GM12872 (cell line): Measurements from ENCODE around the gene RAB33A.

Experiments
- TF ChIP-seq, protein P1 (sequence below): IDR thresholded peaks from 3 replicates; pipeline ENCODE4 v1.5.1; 2011; ENCODE audit warnings: low read depth, mild to moderate bottlenecking, low read length, moderate library complexity; ENCODE audit not compliant: insufficient read depth

The RAB33A gene

DNA sequence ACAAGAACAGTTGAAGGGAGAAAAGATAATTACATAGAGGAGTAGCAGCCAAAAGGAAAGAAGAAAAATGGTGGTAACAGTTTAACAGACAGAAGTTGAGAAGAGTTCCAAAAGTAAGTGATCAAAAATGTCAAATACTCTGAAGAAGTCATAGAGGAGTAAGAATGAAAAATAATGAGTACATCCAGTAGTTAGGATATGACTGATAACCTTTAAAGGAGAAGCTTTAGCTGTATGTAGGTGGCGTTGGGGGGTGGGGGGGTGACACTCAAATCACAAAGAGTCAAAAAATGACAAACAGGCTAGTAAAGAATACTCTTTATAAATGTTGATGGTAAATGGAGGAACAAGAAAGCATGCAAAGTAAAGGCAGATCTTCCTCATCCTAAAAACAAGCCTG, 40.6 kb downstream of the RAB33A start:
- TF ChIP-seq, protein P1, sequence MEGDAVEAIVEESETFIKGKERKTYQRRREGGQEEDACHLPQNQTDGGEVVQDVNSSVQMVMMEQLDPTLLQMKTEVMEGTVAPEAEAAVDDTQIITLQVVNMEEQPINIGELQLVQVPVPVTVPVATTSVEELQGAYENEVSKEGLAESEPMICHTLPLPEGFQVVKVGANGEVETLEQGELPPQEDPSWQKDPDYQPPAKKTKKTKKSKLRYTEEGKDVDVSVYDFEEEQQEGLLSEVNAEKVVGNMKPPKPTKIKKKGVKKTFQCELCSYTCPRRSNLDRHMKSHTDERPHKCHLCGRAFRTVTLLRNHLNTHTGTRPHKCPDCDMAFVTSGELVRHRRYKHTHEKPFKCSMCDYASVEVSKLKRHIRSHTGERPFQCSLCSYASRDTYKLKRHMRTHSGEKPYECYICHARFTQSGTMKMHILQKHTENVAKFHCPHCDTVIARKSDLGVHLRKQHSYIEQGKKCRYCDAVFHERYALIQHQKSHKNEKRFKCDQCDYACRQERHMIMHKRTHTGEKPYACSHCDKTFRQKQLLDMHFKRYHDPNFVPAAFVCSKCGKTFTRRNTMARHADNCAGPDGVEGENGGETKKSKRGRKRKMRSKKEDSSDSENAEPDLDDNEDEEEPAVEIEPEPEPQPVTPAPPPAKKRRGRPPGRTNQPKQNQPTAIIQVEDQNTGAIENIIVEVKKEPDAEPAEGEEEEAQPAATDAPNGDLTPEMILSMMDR: no peak

DNA sequence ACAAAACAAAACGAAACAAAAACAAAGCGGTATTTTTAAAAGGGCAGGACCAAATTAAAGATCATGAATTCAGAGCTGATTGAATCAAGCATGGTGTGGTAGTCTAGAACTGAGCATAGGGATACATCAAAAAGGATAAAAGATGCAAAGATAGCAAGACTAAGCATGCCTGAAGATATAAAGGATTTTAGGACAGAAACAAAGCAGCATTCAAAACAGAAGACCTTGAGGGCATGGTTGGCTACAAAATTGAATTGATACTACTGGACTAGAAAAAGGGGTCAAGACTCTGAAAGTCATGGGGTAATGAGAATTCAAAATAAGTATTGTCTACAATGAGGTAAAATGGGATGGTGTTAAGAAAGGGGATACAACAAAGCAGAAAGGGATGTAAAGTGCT, 41.6 kb downstream of the RAB33A start:
- TF ChIP-seq, protein P1: no peak

DNA sequence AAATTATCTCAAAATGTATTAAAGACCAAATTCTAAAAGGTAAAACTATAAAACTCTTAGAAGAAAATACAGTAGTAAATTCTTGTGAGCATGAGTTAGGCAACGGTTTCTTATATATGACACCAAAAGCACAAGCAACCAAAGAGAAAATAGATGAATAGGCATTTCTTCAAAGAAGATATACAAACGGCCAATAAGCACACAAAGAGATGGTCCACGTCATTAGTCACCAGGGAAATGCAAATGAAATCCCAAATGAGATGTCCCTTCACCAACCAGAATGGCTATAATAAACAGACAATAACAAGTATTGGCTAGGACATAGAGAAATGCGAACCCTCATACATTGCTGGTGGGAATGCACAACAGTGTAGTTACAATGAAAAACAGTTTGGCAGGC, 44.6 kb downstream of the RAB33A start:
- TF ChIP-seq, protein P1: no peak

DNA sequence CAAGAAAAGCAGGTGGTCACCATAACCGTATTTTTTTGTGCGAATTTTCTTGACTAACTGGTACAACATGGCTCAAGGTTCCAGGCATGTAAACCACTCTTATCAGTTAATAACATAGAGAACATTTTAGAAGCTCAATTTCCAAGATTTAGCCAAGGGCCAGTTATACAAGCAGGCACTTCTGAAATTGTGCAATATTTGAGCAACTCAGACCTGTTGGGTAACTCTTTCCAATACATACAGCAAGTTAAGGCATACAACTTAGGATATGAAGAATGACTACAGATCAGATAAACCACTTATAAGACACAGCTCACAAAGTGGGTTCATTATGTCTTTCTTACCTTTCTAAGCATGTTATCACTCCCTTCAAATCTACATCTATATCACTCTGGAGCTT, 53.0 kb downstream of the RAB33A start:
- TF ChIP-seq, protein P1: no peak

DNA sequence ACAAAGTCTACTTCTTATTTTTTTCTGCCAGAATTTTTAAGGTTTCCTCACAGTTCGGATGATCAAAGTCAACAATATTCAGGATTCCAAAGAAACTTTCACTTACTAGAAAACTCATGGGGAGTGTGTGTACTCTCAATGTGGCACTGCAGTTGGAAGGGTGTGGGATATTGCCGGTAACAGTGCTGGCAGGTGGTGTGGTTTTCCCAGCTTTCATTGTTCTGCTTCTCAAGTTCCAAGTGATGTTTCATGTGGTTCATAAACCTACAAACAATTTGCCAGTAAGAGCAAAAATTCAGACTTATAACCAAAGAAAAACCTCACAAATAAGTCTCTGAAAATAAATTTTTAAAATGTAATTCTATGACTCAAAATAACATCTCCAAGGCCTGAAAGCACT, 57.1 kb downstream of the RAB33A start:
- TF ChIP-seq, protein P1: no peak
